Calu3 (cell line): ENCODE results near the gene USH2A. TPM values are rescaled to one million over a fixed set of nuclear protein-coding genes. Genes with fewer than 3 reads are reported as not detected.

Source experiments
- BruUV-seq: library from RNA; stranded (reverse); fragments of 400-500 nt; replicated peaks from 2 replicates; lab custom pipeline; 2021; lab: Mats Ljungman, UMichigan
- CTCF ChIA-PET: fragments of 300-600 bp; sonication (Branson Sonifier 250); formaldehyde crosslinking; loops from one replicate; lab custom pipeline; 2022; ENCODE audit warnings: antibody characterized with exemption; lab: Charles Lee
- DNase-seq: peaks from one replicate; pipeline ENCODE4 v3.0.0; 2022
- H3K27ac Mint-ChIP-seq: one replicate; pipeline ENCODE4 v1.8.0; 2022; ENCODE audit warnings: mixed read lengths; ENCODE audit not compliant: unreplicated experiment
- H3K27me3 Mint-ChIP-seq: one replicate; pipeline ENCODE4 v1.8.0; 2022; ENCODE audit warnings: mixed read lengths; ENCODE audit not compliant: unreplicated experiment
- H3K36me3 Mint-ChIP-seq: one replicate; pipeline ENCODE4 v1.8.0; 2022; ENCODE audit warnings: mild to moderate bottlenecking, moderate library complexity, mixed read lengths; ENCODE audit not compliant: insufficient read depth, unreplicated experiment
- H3K4me1 Mint-ChIP-seq: one replicate; pipeline ENCODE4 v1.8.0; 2022; ENCODE audit warnings: mild to moderate bottlenecking, low read depth, mixed read lengths; ENCODE audit not compliant: unreplicated experiment
- H3K4me3 Mint-ChIP-seq: one replicate; pipeline ENCODE4 v1.8.0; 2022; ENCODE audit warnings: mild to moderate bottlenecking, low read depth, moderate library complexity, mixed read lengths; ENCODE audit not compliant: unreplicated experiment
- H3K9me3 Mint-ChIP-seq: one replicate; pipeline ENCODE4 v1.8.0; 2022; ENCODE audit warnings: low read depth, mixed read lengths; ENCODE audit not compliant: unreplicated experiment
- intact Hi-C: fragments of 100-400 bp; cut with micrococcal nuclease; formaldehyde crosslinking; loops from one replicate; pipeline ENCODE4 v1.10.0; 2022; ENCODE audit not compliant: unreplicated experiment
- total RNA-seq: library from RNA; stranded (reverse); gene quantifications from 2 replicates; pipeline ENCODE4 v1.2.3, GENCODE V29; 2022
- TF ChIP-seq, protein P1 (sequence below): fragments of 200-600 bp; IDR thresholded peaks from one replicate; pipeline ENCODE4 v1.8.0; 2022; ENCODE audit warnings: antibody characterized with exemption; ENCODE audit not compliant: unreplicated experiment

Gene USH2A
- total RNA-seq, 1 experiment from 2014 or later, result not detected

DNA sequence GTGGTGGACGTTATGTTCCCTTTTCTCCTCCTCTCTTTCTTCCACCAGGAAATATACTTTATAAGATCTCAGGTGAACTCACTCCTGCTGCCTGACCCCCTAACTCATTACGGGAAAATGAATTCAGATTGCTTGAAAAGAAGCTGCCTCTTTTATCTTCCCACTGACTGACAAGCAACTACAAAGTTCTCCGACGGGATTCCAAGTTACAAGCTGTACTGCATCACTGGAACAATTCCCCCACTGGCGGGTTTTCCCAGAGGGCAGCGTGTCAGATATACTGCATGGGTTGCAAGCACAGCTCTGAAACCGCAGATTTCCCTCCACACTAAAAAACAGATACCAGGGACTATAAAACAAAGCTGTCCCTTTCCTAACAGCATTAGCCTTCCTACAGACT is 465.6 kb downstream of the USH2A start:
- H3K4me3 Mint-ChIP-seq, result no peak overlapping the region
- CTCF ChIA-PET, result no interaction called here
- no peak overlapping the region for H3K27ac Mint-ChIP-seq
- DNase-seq, result no peak
- H3K27me3 Mint-ChIP-seq, result no peaks in the 10 kb centered on the region
- no TSS peak for BruUV-seq
- no peaks in the 10 kb centered on the region for H3K36me3 Mint-ChIP-seq
- H3K9me3 Mint-ChIP-seq, result no peaks in the 10 kb centered on the region
- H3K4me1 Mint-ChIP-seq, result peaks cover 8% of the 10 kb centered on the region
- TF ChIP-seq, protein P1, sequence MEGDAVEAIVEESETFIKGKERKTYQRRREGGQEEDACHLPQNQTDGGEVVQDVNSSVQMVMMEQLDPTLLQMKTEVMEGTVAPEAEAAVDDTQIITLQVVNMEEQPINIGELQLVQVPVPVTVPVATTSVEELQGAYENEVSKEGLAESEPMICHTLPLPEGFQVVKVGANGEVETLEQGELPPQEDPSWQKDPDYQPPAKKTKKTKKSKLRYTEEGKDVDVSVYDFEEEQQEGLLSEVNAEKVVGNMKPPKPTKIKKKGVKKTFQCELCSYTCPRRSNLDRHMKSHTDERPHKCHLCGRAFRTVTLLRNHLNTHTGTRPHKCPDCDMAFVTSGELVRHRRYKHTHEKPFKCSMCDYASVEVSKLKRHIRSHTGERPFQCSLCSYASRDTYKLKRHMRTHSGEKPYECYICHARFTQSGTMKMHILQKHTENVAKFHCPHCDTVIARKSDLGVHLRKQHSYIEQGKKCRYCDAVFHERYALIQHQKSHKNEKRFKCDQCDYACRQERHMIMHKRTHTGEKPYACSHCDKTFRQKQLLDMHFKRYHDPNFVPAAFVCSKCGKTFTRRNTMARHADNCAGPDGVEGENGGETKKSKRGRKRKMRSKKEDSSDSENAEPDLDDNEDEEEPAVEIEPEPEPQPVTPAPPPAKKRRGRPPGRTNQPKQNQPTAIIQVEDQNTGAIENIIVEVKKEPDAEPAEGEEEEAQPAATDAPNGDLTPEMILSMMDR, result no peak
- intact Hi-C loops, result no loop called here

DNA sequence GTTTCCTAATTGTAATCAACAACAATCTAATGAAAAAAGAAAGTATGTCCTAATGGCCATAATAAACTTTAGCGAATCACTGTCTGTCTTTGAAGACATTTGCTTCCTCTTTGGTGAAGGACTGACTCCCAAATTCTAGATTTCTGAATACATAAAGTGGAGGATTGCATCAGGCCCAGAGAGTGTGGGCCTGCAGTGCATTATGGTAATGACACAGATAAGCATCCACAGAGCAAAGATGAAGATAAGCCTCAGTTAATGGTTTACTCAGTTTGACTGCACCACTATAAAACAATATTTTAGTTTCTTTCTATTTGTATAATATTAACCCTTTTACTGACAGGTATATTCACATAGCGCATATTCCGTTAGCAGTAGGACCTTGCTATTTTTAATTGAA is 490.7 kb downstream of the USH2A start:
- TF ChIP-seq, protein P1, result no peak
- Mint-ChIP-seq H3K27ac (no peak overlapping the region), H3K4me3 (no peak overlapping the region), H3K9me3 (no peaks in the 10 kb centered on the region), H3K4me1 (no peaks in the 10 kb centered on the region), H3K36me3 (no peaks in the 10 kb centered on the region), H3K27me3 (no peaks in the 10 kb centered on the region)
- intact Hi-C loops, result no loop called here
- BruUV-seq, result no TSS peak
- CTCF ChIA-PET, result no interaction called here
- DNase-seq, result no peak

DNA sequence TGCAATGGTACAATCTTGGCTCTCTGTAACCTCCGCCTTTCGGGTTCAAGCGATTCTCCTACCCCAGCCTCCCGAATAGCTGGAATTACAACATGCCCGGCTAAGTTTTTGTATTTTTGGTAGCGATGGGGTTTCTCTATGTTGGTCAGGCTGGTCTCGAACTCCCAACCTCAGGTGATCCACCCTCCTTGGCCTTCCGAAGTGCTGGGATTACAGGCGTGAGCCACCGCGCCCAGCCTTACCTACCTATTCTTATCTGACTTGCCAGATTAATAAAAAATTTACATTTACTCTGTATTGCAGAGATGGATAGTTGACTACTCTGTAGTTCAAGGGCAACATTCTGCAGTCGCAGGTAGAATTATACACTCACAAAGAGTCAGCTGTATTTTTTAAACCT is 496.6 kb downstream of the USH2A start:
- CTCF ChIA-PET, result interaction anchor here (0.7 kb wide), 2 partner anchors 759 to 1009 kb away, joined by 3 to 4 read pairs; no protein-coding TSS in a partner anchor
- H3K9me3 Mint-ChIP-seq, result no peaks in the 10 kb centered on the region
- no peaks in the 10 kb centered on the region for H3K4me1 Mint-ChIP-seq
- H3K27me3 Mint-ChIP-seq, result no peaks in the 10 kb centered on the region
- no peak overlapping the region for H3K4me3 Mint-ChIP-seq
- intact Hi-C loops, result no loop called here
- no peak for DNase-seq
- no peak overlapping the region for H3K27ac Mint-ChIP-seq
- TF ChIP-seq, protein P1, result no peak
- H3K36me3 Mint-ChIP-seq, result no peaks in the 10 kb centered on the region
- BruUV-seq, result no TSS peak

DNA sequence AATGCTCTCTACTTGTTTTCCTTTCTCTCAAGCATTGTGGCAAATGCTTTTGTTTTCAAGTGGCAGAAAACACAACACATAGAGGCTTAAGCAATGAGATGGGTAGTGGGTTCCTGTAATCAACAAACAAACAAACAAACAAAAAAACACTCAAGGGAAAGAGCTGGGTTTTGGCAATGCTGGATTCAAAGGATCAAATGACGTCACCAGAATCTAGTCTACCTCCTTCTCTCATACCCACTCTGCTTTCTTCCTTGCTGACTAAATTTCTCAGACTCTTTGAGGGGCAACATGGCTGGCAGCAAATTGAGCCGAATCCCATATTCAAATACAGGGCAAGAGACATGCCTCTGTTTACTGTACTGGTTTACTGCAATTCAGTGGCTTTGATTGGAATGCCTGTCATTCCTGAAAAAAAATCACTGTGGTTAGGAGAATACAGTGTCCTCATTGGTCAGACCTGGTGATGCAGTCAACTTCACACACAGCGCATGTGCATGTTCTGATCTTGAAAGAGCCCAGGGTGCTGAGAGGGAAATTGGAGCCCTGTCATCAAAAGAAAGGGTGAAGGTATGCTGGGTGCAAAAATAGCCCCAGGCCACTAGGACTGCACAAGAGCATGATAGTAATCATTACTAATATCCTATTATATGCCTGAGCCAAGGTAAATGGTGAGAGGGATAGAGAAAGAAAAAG is 500.0 kb downstream of the USH2A start:
- CTCF ChIA-PET, result no interaction called here
- no peak overlapping the region for H3K4me3 Mint-ChIP-seq
- DNase-seq, result no peak
- intact Hi-C loops, result no loop called here
- no peak overlapping the region for H3K27ac Mint-ChIP-seq
- H3K36me3 Mint-ChIP-seq, result no peaks in the 10 kb centered on the region
- H3K4me1 Mint-ChIP-seq, result no peaks in the 10 kb centered on the region
- no peaks in the 10 kb centered on the region for H3K9me3 Mint-ChIP-seq
- no TSS peak for BruUV-seq
- TF ChIP-seq, protein P1, result no peak
- H3K27me3 Mint-ChIP-seq, result no peaks in the 10 kb centered on the region
